Measurements from ENCODE around the gene MELK.

The MELK gene

GRCh38 chr9:36543916-36544315 is 28.8 kb upstream of the MELK start:
- TF ChIP-seq CTCF (IDR thresholded peaks at IDR 0.05; ENCODE audit: low read length) (no peak), EZH2 (IDR thresholded peaks at IDR 0.05; ENCODE audit: borderline replicate concordance, low read length) (no peak)
- Histone ChIP-seq H3K36me3 (ENCODE audit: insufficient read depth, low read length) (no peaks in the 10 kb centered on the region), H3K4me1 (ENCODE audit: insufficient read depth, low read length, severe bottlenecking) (no peaks in the 10 kb centered on the region)

GRCh38 chr9:36547598-36547997 is 25.1 kb upstream of the MELK start:
- no peaks in the 10 kb centered on the region; the same call in 1 of the 2 replicates for H3K27me3 ChIP-seq (ENCODE audit: insufficient read depth, low read length)
- H3K9me2 ChIP-seq (ENCODE audit: low read depth, low read length) = no peaks in the 10 kb centered on the region
- H3K4me3 ChIP-seq (ENCODE audit: low read depth, low read length, poor library complexity, severe bottlenecking) = no peak overlapping the region
- H3K36me3 ChIP-seq (ENCODE audit: insufficient read depth, low read length) = no peaks in the 10 kb centered on the region
- H3K9ac ChIP-seq (ENCODE audit: low read length) = no peak overlapping the region
- H4K20me1 ChIP-seq (ENCODE audit: insufficient read depth, low read length) = no peaks in the 10 kb centered on the region
- H2AFZ ChIP-seq (ENCODE audit: low read length) = no peak overlapping the region
- no peak for TF ChIP-seq EZH2 (IDR thresholded peaks at IDR 0.05; ENCODE audit: borderline replicate concordance, low read length)
- no peak for TF ChIP-seq CTCF (IDR thresholded peaks at IDR 0.05; ENCODE audit: low read length)
- no peaks in the 10 kb centered on the region for H3K9me3 ChIP-seq (ENCODE audit: low read length)
- H3K4me1 ChIP-seq (ENCODE audit: insufficient read depth, low read length, severe bottlenecking) = no peaks in the 10 kb centered on the region
- H3K79me2 ChIP-seq (ENCODE audit: insufficient read depth, low read length) = no peaks in the 10 kb centered on the region
- no peak overlapping the region for H3K27ac ChIP-seq (ENCODE audit: low read depth, low read length, poor library complexity, severe bottlenecking)
- H3K4me2 ChIP-seq (ENCODE audit: low read length) = no peak overlapping the region
- H3F3A ChIP-seq (ENCODE audit: insufficient read depth, low read length) = no peaks in the 10 kb centered on the region

More at GRCh38 chr9:36543916-36544315, 28.8 kb upstream of the MELK start:
- Histone ChIP-seq H3K4me2 (ENCODE audit: low read length) (no peak overlapping the region), H3K4me3 (ENCODE audit: low read depth, low read length, poor library complexity, severe bottlenecking) (no peak overlapping the region), H4K20me1 (ENCODE audit: insufficient read depth, low read length) (no peaks in the 10 kb centered on the region), H3K9me3 (ENCODE audit: low read length) (no peaks in the 10 kb centered on the region), H3K9me2 (ENCODE audit: low read depth, low read length) (no peaks in the 10 kb centered on the region), H2AFZ (ENCODE audit: low read length) (no peak overlapping the region), H3K79me2 (ENCODE audit: insufficient read depth, low read length) (no peaks in the 10 kb centered on the region), H3K27me3 (ENCODE audit: insufficient read depth, low read length) (no peaks in the 10 kb centered on the region), H3K27ac (ENCODE audit: low read depth, low read length, poor library complexity, severe bottlenecking) (no peak overlapping the region), H3F3A (ENCODE audit: insufficient read depth, low read length) (no peaks in the 10 kb centered on the region), H3K9ac (ENCODE audit: low read length) (no peak overlapping the region)

GRCh38 chr9:36548454-36548853 is 24.2 kb upstream of the MELK start:
- Histone ChIP-seq H3K4me2 (ENCODE audit: low read length) (no peak overlapping the region), H3K9ac (ENCODE audit: low read length) (no peak overlapping the region), H3K9me3 (ENCODE audit: low read length) (no peaks in the 10 kb centered on the region), H3F3A (ENCODE audit: insufficient read depth, low read length) (no peaks in the 10 kb centered on the region), H3K36me3 (ENCODE audit: insufficient read depth, low read length) (no peaks in the 10 kb centered on the region), H3K4me1 (ENCODE audit: insufficient read depth, low read length, severe bottlenecking) (no peaks in the 10 kb centered on the region), H3K79me2 (ENCODE audit: insufficient read depth, low read length) (no peaks in the 10 kb centered on the region), H2AFZ (ENCODE audit: low read length) (no peak overlapping the region), H4K20me1 (ENCODE audit: insufficient read depth, low read length) (no peaks in the 10 kb centered on the region), H3K27ac (ENCODE audit: low read depth, low read length, poor library complexity, severe bottlenecking) (no peak overlapping the region), H3K9me2 (ENCODE audit: low read depth, low read length) (no peaks in the 10 kb centered on the region), H3K27me3 (ENCODE audit: insufficient read depth, low read length) (no peaks in the 10 kb centered on the region; the same call in 1 of the 2 replicates), H3K4me3 (ENCODE audit: low read depth, low read length, poor library complexity, severe bottlenecking) (no peak overlapping the region)
- TF ChIP-seq CTCF (IDR thresholded peaks at IDR 0.05; ENCODE audit: low read length) (no peak), EZH2 (IDR thresholded peaks at IDR 0.05; ENCODE audit: borderline replicate concordance, low read length) (no peak)

Data from OCI-LY1 (cell line).